Activated CD4-positive, alpha-beta T cell treated with anti-CD3 and anti-CD28 coated beads, Interleukin-2, amount 50 U/mL, for 48 hours (primary cell): ENCODE data around the gene TMEM254.
A peak's percentile ranks its signal among the peaks of the same experiment; 100 is the strongest.
"Not testable (repeated sequence)": the region's sequence is repeated elsewhere in the genome, so short reads cannot be mapped to it uniquely, and the experiment has no call there.

Experiments
- DNase-seq, 2 experiments: peaks; one replicate each; pipeline ENCODE4 v3.0.0-alpha.2; 2020

TMEM254 gene

GRCh38 chr10:80078448-80079311 lies at the start of gene TMEM254:
Gene TMEM254 (plus strand): TSS chr10:80078665. CDS start chr10:80078700, 35 bp downstream.
- DNase-seq, result peak; percentile 90 to 93

- not testable (repeated sequence) for DNase-seq
These were observed 49.3 kb upstream of the TMEM254 start for GRCh38 chr10:80029205-80029604.

- DNase-seq, result not testable (repeated sequence)
These were observed 48.6 kb upstream of the TMEM254 start for GRCh38 chr10:80029865-80030264.

- no peak for DNase-seq
These were observed 46.0 kb upstream of the TMEM254 start for GRCh38 chr10:80032503-80032902.

- DNase-seq, result not testable (repeated sequence)
These were observed 43.7 kb upstream of the TMEM254 start for GRCh38 chr10:80034766-80035165.

- not testable (repeated sequence) for DNase-seq
These were observed 43.0 kb upstream of the TMEM254 start for GRCh38 chr10:80035430-80035829.

- DNase-seq, result not testable (repeated sequence)
These were observed 41.5 kb upstream of the TMEM254 start for GRCh38 chr10:80036921-80037500.

GRCh38 chr10:80038226-80038625 lies 40.2 kb upstream of the TMEM254 start:
- DNase-seq, result not testable (repeated sequence)

GRCh38 chr10:80041162-80041561 lies 37.3 kb upstream of the TMEM254 start:
- DNase-seq, result no peak

GRCh38 chr10:80044935-80045334 lies 33.5 kb upstream of the TMEM254 start:
- DNase-seq, result not testable (repeated sequence)

- peak; percentile 74 to 80 for DNase-seq
These were observed 31.6 kb upstream of the TMEM254 start for GRCh38 chr10:80046629-80047441.

GRCh38 chr10:80050752-80051151 lies 27.7 kb upstream of the TMEM254 start:
- no peak for DNase-seq

GRCh38 chr10:80051993-80052392 lies 26.5 kb upstream of the TMEM254 start:
- no peak for DNase-seq

- no peak for DNase-seq
These were observed 22.7 kb upstream of the TMEM254 start for GRCh38 chr10:80055760-80056159.

GRCh38 chr10:80057171-80057570 lies 21.3 kb upstream of the TMEM254 start:
- DNase-seq, result no peak

- no peak for DNase-seq
These were observed 14.2 kb upstream of the TMEM254 start for GRCh38 chr10:80064120-80064886.

GRCh38 chr10:80066809-80067208 lies 11.7 kb upstream of the TMEM254 start:
- no peak for DNase-seq

GRCh38 chr10:80067821-80068220 lies 10.6 kb upstream of the TMEM254 start:
- DNase-seq, result not testable (repeated sequence)

GRCh38 chr10:80068270-80068669 lies 10.2 kb upstream of the TMEM254 start:
- no peak for DNase-seq

GRCh38 chr10:80070057-80070456 lies 8.4 kb upstream of the TMEM254 start:
- no peak for DNase-seq

- DNase-seq, result no peak
These were observed 5.9 kb upstream of the TMEM254 start for GRCh38 chr10:80072584-80072983.

GRCh38 chr10:80075781-80076180 lies 2.7 kb upstream of the TMEM254 start:
- peak; percentile 8 to 17 for DNase-seq
